ENCODE results near the gene NOD2. TPM values are rescaled to one million over a fixed set of nuclear protein-coding genes. Genes with fewer than 3 reads are reported as not detected.

The NOD2 gene
- total and polyA plus RNA-seq, 2 experiments from 2014 or later, result 0.27 to 0.66 TPM

- H3K4me1 Mint-ChIP-seq, result no peaks in the 10 kb centered on the region; the same call in 2 of the 3 replicates
- no peak overlapping the region for H3K27ac ChIP-seq (ENCODE audit: low read depth)
- DNase-seq (ENCODE audit: low spot score) (no peak), ATAC-seq (no peak)
- H3F3A ChIP-seq (replicated peaks; ENCODE audit: low read depth), result no peaks in the 10 kb centered on the region
- H3K27me3 Mint-ChIP-seq (ENCODE audit: insufficient read depth, low read depth, poor library complexity), result peaks cover 14% of the 10 kb centered on the region
- no peaks in the 10 kb centered on the region for H3K4me1 ChIP-seq (ENCODE audit: insufficient read depth)
- no peak overlapping the region for H2AFZ ChIP-seq
- no peaks in the 10 kb centered on the region for H3K36me3 ChIP-seq (ENCODE audit: insufficient read depth)
- H3K79me2 ChIP-seq (replicated peaks; ENCODE audit: insufficient read depth), result no peaks in the 10 kb centered on the region
- 0 out of 3 replicates have a peak, but pooled peaks cover under 1% of the 10 kb centered on the region for H3K9me3 Mint-ChIP-seq
- H3K4me2 ChIP-seq, result no peak overlapping the region
- H4K20me1 ChIP-seq (replicated peaks; ENCODE audit: insufficient read depth), result no peaks in the 10 kb centered on the region
- H3K9me2 ChIP-seq (ENCODE audit: insufficient read depth), result no peaks in the 10 kb centered on the region
- H3K4me3 Mint-ChIP-seq, result no peak overlapping the region
- TF ChIP-seq NANOG (IDR thresholded peaks at IDR 0.05; ENCODE audit: borderline replicate concordance) (no peak), POLR2AphosphoS5 (IDR thresholded peaks at IDR 0.05; ENCODE audit: low read depth) (no peak), EZH2phosphoT487 (IDR thresholded peaks at IDR 0.05; ENCODE audit: unreplicated experiment) (no peak)
- peaks cover 14% of the 10 kb centered on the region for H3K27me3 ChIP-seq (ENCODE audit: insufficient read depth)
- H3K4me3 ChIP-seq, result no peak overlapping the region
- H3K36me3 Mint-ChIP-seq (ENCODE audit: low read depth), result no peaks in the 10 kb centered on the region
- no peak overlapping the region for H3K27ac Mint-ChIP-seq
These were observed 4.7 kb downstream of the NOD2 start for GRCh38 chr16:50697881-50698767.

- peaks cover 3% of the 10 kb centered on the region; the same call in 1 of the 2 replicates for H3K27me3 ChIP-seq (ENCODE audit: insufficient read depth)
- TF ChIP-seq STAT1 (IDR thresholded peaks at IDR 0.05; ENCODE audit: unreplicated experiment) (no peak), ETS1 (IDR thresholded peaks at IDR 0.05) (no peak), CREB1 (CRISPR knock-in tag; IDR thresholded peaks at IDR 0.05; ENCODE audit: low read depth) (no peak), ZNF114 (CRISPR knock-in tag; IDR thresholded peaks at IDR 0.05) (no peak), EZH2 (IDR thresholded peaks at IDR 0.05; ENCODE audit: low read depth, unreplicated experiment) (no peak), REST (IDR thresholded peaks at IDR 0.05; ENCODE audit: unreplicated experiment) (no peak)
- no peak overlapping the region for H3K4me3 Mint-ChIP-seq
- peaks cover 2% of the 10 kb centered on the region; the same call in 1 of the 2 replicates for H3K36me3 ChIP-seq (ENCODE audit: insufficient read depth)
- no peaks in the 10 kb centered on the region for H3K79me2 ChIP-seq (replicated peaks; ENCODE audit: insufficient read depth)
- no peaks in the 10 kb centered on the region for H4K20me1 ChIP-seq (replicated peaks; ENCODE audit: insufficient read depth)
- no peak overlapping the region for H2AFZ ChIP-seq
- H3K36me3 Mint-ChIP-seq (ENCODE audit: low read depth), result no peaks in the 10 kb centered on the region
- no peaks in the 10 kb centered on the region for H3K4me1 Mint-ChIP-seq
- H3F3A ChIP-seq (replicated peaks; ENCODE audit: low read depth), result no peaks in the 10 kb centered on the region
- no peaks in the 10 kb centered on the region for H3K4me1 ChIP-seq (ENCODE audit: insufficient read depth)
- ATAC-seq (no peak), DNase-seq (ENCODE audit: low spot score) (no peak)
- peaks cover 6% of the 10 kb centered on the region for H3K27me3 Mint-ChIP-seq (ENCODE audit: insufficient read depth, low read depth, poor library complexity)
- no peak overlapping the region for H3K4me3 ChIP-seq
- no peak overlapping the region for H3K27ac ChIP-seq (ENCODE audit: low read depth)
- no peak overlapping the region for H3K4me2 ChIP-seq
- H3K9me3 Mint-ChIP-seq, result peaks cover 13% of the 10 kb centered on the region
- no peaks in the 10 kb centered on the region for H3K9me2 ChIP-seq (ENCODE audit: insufficient read depth)
- H3K27ac Mint-ChIP-seq, result no peak overlapping the region
These were observed 6.1 kb downstream of the NOD2 start for GRCh38 chr16:50699326-50700159.
